Measurements from ENCODE around the gene EN2.

Gene EN2

DNA sequence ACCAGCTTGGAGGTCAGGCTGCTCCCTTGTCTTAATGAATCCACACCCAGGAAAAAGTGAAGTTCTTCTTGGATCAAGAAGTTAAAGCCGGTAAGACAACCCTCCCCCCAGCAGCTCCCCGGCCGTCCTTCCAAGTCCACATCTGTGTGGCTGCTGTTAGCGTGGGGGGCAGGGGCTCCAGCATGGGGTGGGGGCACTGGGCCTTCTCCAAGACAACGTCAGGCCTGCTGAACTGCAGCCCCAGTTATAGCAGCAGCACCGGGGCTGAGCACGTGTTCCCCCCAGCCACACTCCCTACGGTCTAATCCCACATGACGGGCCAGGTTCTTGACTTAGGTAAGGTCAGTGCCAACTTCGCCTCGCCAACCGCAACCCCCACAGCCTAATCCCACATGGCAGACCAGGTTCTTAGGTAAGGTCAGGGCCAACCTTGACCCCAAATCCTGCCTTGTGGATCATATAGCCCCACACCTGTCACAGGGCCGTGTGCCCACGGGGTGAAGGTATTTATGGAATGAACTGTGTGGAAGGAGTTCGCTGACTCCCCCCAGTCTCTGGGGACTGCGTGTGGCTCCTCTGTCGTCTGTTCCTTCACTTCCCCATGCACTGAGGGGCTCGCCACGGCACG, 30.4 kb upstream of the EN2 start:
- 85% methylated on average over 15 of the region's 20 CpGs for WGBS (ENCODE audit: insufficient coverage)
- Histone ChIP-seq H3K4me3 (ENCODE audit: control insufficient read depth in 1 of 7, extremely low read depth in 1 of 7, insufficient read depth in 4 of 7, low read depth in 2 of 7, low read length in 6 of 7) (no peak overlapping the region), H3K9me3 (ENCODE audit: control extremely low read depth in 1 of 5, control insufficient read depth in 4 of 5, insufficient read depth in 2 of 5, low read depth in 1 of 5, low read length in 4 of 5) (peaks cover 0 to 13% (median 0%) of the 10 kb centered on the region in 5 experiments), H3K27me3 (replicated peaks in 2 of 5; ENCODE audit: control insufficient read depth in 4 of 5, insufficient read depth in 5 of 5, low read length in 4 of 5) (peaks cover 0 to 81% (median 20%) of the 10 kb centered on the region in 5 experiments), H3K4me1 (ENCODE audit: control extremely low read depth in 1 of 4, control insufficient read depth in 4 of 4, insufficient read depth in 4 of 4, low read length in 3 of 4) (no peaks in the 10 kb centered on the region), H3K27ac (ENCODE audit: insufficient read depth in 1 of 2, low read depth in 1 of 2, low read length in 2 of 2, poor library complexity in 1 of 2, severe bottlenecking in 2 of 2) (no peak overlapping the region), H3K36me3 (ENCODE audit: control insufficient read depth in 4 of 4, insufficient read depth in 4 of 4, low read length in 3 of 4) (no peaks in the 10 kb centered on the region)
- ChIA-PET CTCF (no interaction called here), POLR2A (no interaction called here)
- no peak for DNase-seq

DNA sequence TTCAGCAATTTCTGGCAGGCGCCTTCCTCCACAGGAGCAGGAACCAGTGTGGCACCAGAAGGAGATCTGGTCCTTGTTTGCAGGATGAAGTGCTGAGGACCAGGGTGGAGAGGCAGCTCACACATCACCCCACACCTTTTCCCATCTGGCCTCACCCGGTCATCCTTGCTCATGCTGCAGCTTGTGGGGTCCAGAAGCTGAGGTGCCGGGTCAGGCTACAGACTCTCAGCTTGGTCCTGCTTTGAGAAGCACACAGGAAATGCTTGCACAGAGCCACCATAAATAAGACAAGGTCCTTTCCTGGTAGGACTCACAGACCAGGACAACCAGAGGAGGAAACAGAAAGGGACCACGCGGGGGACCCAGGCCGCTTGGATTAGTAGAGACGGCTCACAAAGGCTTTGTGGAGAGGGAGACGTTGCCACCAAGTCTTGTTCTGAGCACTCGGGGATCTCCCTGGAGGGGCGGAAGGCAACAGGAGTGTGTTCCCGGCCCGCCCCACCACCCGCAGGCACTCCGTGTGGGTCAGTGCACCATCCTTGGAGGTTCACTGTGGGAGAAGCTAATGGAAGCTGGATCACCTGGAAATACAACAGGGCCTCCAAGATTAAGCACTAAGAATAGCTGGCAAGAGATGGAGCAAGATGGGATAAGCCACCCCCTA, 29.6 kb upstream of the EN2 start:
- no peak for DNase-seq
- Histone ChIP-seq H3K27ac (ENCODE audit: insufficient read depth in 1 of 2, low read depth in 1 of 2, low read length in 2 of 2, poor library complexity in 1 of 2, severe bottlenecking in 2 of 2) (no peak overlapping the region), H3K9me3 (ENCODE audit: control extremely low read depth in 1 of 5, control insufficient read depth in 4 of 5, insufficient read depth in 2 of 5, low read depth in 1 of 5, low read length in 4 of 5) (peaks cover 0 to 13% (median 0%) of the 10 kb centered on the region in 5 experiments), H3K36me3 (ENCODE audit: control insufficient read depth in 4 of 4, insufficient read depth in 4 of 4, low read length in 3 of 4) (no peaks in the 10 kb centered on the region), H3K27me3 (replicated peaks in 2 of 5; ENCODE audit: control insufficient read depth in 4 of 5, insufficient read depth in 5 of 5, low read length in 4 of 5) (peaks cover 0 to 82% (median 20%) of the 10 kb centered on the region in 5 experiments), H3K4me3 (ENCODE audit: control insufficient read depth in 1 of 7, extremely low read depth in 1 of 7, insufficient read depth in 4 of 7, low read depth in 2 of 7, low read length in 6 of 7) (no peak overlapping the region), H3K4me1 (ENCODE audit: control extremely low read depth in 1 of 4, control insufficient read depth in 4 of 4, insufficient read depth in 4 of 4, low read length in 3 of 4) (no peaks in the 10 kb centered on the region)
- POLR2A ChIA-PET, result no interaction called here
- CTCF ChIA-PET, result no interaction called here
- WGBS (ENCODE audit: insufficient coverage), result 79% methylated on average over 9 of the region's 14 CpGs

DNA sequence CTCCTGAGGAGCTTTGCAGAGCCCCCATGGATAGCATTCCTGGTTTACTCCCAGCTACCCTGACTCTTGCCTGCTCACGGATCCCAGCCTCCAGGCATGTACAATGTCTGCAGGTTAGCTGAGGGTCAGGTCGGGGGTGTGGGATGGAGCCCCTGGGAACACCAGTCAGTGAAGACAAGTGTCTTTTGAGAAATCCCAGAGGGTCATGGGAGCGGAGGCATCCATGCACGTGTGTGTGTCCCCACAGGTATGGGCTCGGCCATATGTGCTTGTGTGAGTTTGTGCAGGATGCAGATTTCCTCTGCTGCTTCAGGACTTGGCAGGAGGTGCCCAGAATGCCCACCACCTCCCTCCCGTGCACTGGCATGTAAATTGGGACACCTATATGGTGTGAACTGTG, 28.3 kb upstream of the EN2 start:
- WGBS (ENCODE audit: insufficient coverage), result 94% methylated on average over 5 of the region's 6 CpGs
- H3K27me3 ChIP-seq (replicated peaks in 2 of 5; ENCODE audit: control insufficient read depth in 4 of 5, insufficient read depth in 5 of 5, low read length in 4 of 5), result peaks cover 0 to 77% (median 19%) of the 10 kb centered on the region in 5 experiments
- H3K27ac ChIP-seq (ENCODE audit: insufficient read depth in 1 of 2, low read depth in 1 of 2, low read length in 2 of 2, poor library complexity in 1 of 2, severe bottlenecking in 2 of 2), result no peak overlapping the region
- ChIA-PET POLR2A (no interaction called here), CTCF (interaction anchor here (1.0 kb wide), 1 partner anchor 21 kb away, joined by 3 read pairs; no protein-coding TSS in a partner anchor)
- H3K4me3 ChIP-seq (ENCODE audit: control insufficient read depth in 1 of 7, extremely low read depth in 1 of 7, insufficient read depth in 4 of 7, low read depth in 2 of 7, low read length in 6 of 7), result no peak overlapping the region
- no peak for DNase-seq
- H3K9me3 ChIP-seq (ENCODE audit: control extremely low read depth in 1 of 5, control insufficient read depth in 4 of 5, insufficient read depth in 2 of 5, low read depth in 1 of 5, low read length in 4 of 5), result peaks cover 0 to 13% (median 0%) of the 10 kb centered on the region in 5 experiments
- H3K4me1 ChIP-seq (ENCODE audit: control extremely low read depth in 1 of 4, control insufficient read depth in 4 of 4, insufficient read depth in 4 of 4, low read length in 3 of 4), result no peaks in the 10 kb centered on the region
- H3K36me3 ChIP-seq (ENCODE audit: control insufficient read depth in 4 of 4, insufficient read depth in 4 of 4, low read length in 3 of 4), result no peaks in the 10 kb centered on the region

DNA sequence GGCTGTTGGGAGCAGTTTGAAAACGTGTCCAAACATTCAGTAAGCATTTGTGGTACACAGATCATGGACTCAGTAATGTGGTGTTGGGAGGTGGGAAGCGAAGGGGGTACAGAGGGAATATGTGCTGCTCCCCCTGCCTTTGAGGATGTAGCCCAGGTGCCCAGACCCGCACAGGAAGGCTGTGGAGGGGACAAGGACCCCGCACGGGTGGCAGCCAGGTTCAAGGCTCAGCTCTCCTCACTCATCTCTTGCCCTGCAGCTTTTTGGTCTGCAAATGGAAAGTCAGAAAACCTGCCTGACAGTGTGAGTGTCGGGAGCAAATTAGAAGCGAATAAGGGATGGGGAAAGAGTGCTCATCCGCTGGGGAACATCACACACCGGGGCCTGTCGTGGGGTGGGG, 27.3 kb upstream of the EN2 start:
- WGBS (ENCODE audit: insufficient coverage), result 70% methylated on average over 6 of the region's 10 CpGs
- H3K9me3 ChIP-seq (ENCODE audit: control extremely low read depth in 1 of 5, control insufficient read depth in 4 of 5, insufficient read depth in 2 of 5, low read depth in 1 of 5, low read length in 4 of 5), result peaks cover 0 to 13% (median 0%) of the 10 kb centered on the region in 5 experiments
- H3K4me3 ChIP-seq (ENCODE audit: control insufficient read depth in 1 of 7, extremely low read depth in 1 of 7, insufficient read depth in 4 of 7, low read depth in 2 of 7, low read length in 6 of 7), result no peak overlapping the region
- POLR2A ChIA-PET, result no interaction called here
- peaks cover 0 to 75% (median 19%) of the 10 kb centered on the region in 5 experiments for H3K27me3 ChIP-seq (replicated peaks in 2 of 5; ENCODE audit: control insufficient read depth in 4 of 5, insufficient read depth in 5 of 5, low read length in 4 of 5)
- no peaks in the 10 kb centered on the region for H3K4me1 ChIP-seq (ENCODE audit: control extremely low read depth in 1 of 4, control insufficient read depth in 4 of 4, insufficient read depth in 4 of 4, low read length in 3 of 4)
- H3K27ac ChIP-seq (ENCODE audit: insufficient read depth in 1 of 2, low read depth in 1 of 2, low read length in 2 of 2, poor library complexity in 1 of 2, severe bottlenecking in 2 of 2), result no peak overlapping the region
- H3K36me3 ChIP-seq (ENCODE audit: control insufficient read depth in 4 of 4, insufficient read depth in 4 of 4, low read length in 3 of 4), result no peaks in the 10 kb centered on the region
- no peak for DNase-seq
- CTCF ChIA-PET, result interaction anchor here (1.0 kb wide), 1 partner anchor 20 kb away, joined by 3 read pairs; no protein-coding TSS in a partner anchor

DNA sequence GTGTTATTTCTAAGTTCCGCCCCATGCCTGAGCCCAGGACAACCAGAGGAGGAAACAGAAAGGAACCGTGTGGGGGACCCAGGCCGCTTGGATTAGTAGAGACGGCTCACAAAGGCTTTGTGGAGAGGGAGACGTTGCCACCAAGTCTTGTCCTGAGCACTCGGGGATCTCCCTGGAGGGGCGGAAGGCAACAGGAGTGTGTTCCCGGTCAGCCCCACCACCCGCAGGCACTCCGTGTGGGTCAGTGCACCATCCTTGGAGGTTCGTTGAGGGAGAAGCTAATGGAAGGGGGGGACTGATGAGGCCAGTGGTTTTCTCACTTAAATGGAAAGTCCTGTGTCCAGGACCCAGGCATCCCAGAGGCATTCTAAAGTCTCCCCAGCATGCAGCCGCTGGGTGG, 26.7 kb upstream of the EN2 start:
- ChIA-PET POLR2A (no interaction called here), CTCF (no interaction called here)
- Histone ChIP-seq H3K4me1 (ENCODE audit: control extremely low read depth in 1 of 4, control insufficient read depth in 4 of 4, insufficient read depth in 4 of 4, low read length in 3 of 4) (no peaks in the 10 kb centered on the region), H3K9me3 (ENCODE audit: control extremely low read depth in 1 of 5, control insufficient read depth in 4 of 5, insufficient read depth in 2 of 5, low read depth in 1 of 5, low read length in 4 of 5) (peaks cover 0 to 13% (median 0%) of the 10 kb centered on the region in 5 experiments), H3K27me3 (replicated peaks in 2 of 5; ENCODE audit: control insufficient read depth in 4 of 5, insufficient read depth in 5 of 5, low read length in 4 of 5) (peaks cover 0 to 77% (median 20%) of the 10 kb centered on the region in 5 experiments), H3K4me3 (ENCODE audit: control insufficient read depth in 1 of 7, extremely low read depth in 1 of 7, insufficient read depth in 4 of 7, low read depth in 2 of 7, low read length in 6 of 7) (no peak overlapping the region), H3K27ac (ENCODE audit: insufficient read depth in 1 of 2, low read depth in 1 of 2, low read length in 2 of 2, poor library complexity in 1 of 2, severe bottlenecking in 2 of 2) (no peak overlapping the region), H3K36me3 (ENCODE audit: control insufficient read depth in 4 of 4, insufficient read depth in 4 of 4, low read length in 3 of 4) (no peaks in the 10 kb centered on the region)
- 88% methylated on average over 10 of the region's 12 CpGs for WGBS (ENCODE audit: insufficient coverage)
- no peak for DNase-seq

DNA sequence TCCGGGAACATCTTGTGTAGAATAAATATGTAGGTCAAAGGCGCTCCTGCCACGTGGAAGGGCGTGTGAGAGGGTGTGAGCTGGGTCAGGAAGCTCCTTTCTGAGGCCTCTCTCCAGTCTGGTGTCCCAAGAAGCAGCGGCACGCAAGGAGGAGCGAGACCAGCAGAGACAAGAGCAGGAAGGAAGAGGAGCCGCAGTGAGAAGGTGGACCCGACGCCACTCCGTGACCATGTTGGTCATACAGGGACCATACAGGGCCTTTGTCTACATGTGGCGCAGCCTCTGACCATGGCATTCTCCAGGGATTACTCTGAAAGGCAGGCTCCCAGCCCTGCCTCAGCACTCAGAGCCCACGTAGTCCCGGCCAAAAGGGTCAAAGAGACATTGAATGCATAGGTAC, 26.2 kb upstream of the EN2 start:
- no peak for DNase-seq
- 83% methylated on average over 14 of the region's 14 CpGs for WGBS (ENCODE audit: insufficient coverage)
- no peak overlapping the region for H3K4me3 ChIP-seq (ENCODE audit: control insufficient read depth in 1 of 7, extremely low read depth in 1 of 7, insufficient read depth in 4 of 7, low read depth in 2 of 7, low read length in 6 of 7)
- CTCF ChIA-PET, result no interaction called here
- H3K27ac ChIP-seq (ENCODE audit: insufficient read depth in 1 of 2, low read depth in 1 of 2, low read length in 2 of 2, poor library complexity in 1 of 2, severe bottlenecking in 2 of 2), result no peak overlapping the region
- H3K36me3 ChIP-seq (ENCODE audit: control insufficient read depth in 4 of 4, insufficient read depth in 4 of 4, low read length in 3 of 4), result no peaks in the 10 kb centered on the region
- POLR2A ChIA-PET, result no interaction called here
- peaks cover 0 to 13% (median 0%) of the 10 kb centered on the region in 5 experiments for H3K9me3 ChIP-seq (ENCODE audit: control extremely low read depth in 1 of 5, control insufficient read depth in 4 of 5, insufficient read depth in 2 of 5, low read depth in 1 of 5, low read length in 4 of 5)
- H3K27me3 ChIP-seq (replicated peaks in 2 of 5; ENCODE audit: control insufficient read depth in 4 of 5, insufficient read depth in 5 of 5, low read length in 4 of 5), result peaks cover 0 to 77% (median 16%) of the 10 kb centered on the region in 5 experiments
- H3K4me1 ChIP-seq (ENCODE audit: control extremely low read depth in 1 of 4, control insufficient read depth in 4 of 4, insufficient read depth in 4 of 4, low read length in 3 of 4), result no peaks in the 10 kb centered on the region

DNA sequence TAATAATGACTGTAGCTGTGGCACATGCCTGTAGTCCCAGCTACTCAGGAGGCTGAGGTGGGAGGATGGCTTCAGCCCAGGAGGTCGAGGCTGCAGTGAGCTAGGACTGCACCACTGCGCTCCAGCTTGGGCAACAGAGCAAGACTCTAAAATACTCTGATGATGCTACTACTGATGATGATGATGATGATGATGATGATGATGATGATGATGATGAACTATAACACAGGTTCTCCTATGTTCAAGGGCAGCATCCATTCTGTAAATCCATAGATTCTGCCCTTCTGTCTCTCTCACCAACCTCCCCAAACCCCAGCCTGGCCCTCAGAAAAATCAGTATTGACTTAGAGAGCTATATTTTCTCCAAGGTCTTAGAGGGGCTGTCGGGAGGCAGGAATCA, 22.8 kb upstream of the EN2 start:
- WGBS (ENCODE audit: insufficient coverage), result 53% methylated on average over 3 of the region's 3 CpGs
- POLR2A ChIA-PET, result no interaction called here
- Histone ChIP-seq H3K27me3 (replicated peaks in 2 of 5; ENCODE audit: control insufficient read depth in 4 of 5, insufficient read depth in 5 of 5, low read length in 4 of 5) (peaks cover 2 to 79% (median 14%) of the 10 kb centered on the region in 5 experiments), H3K9me3 (ENCODE audit: control extremely low read depth in 1 of 5, control insufficient read depth in 4 of 5, insufficient read depth in 2 of 5, low read depth in 1 of 5, low read length in 4 of 5) (peaks cover 0 to 3% (median 0%) of the 10 kb centered on the region in 5 experiments), H3K27ac (ENCODE audit: insufficient read depth in 1 of 2, low read depth in 1 of 2, low read length in 2 of 2, poor library complexity in 1 of 2, severe bottlenecking in 2 of 2) (no peak overlapping the region), H3K4me3 (ENCODE audit: control insufficient read depth in 1 of 7, extremely low read depth in 1 of 7, insufficient read depth in 4 of 7, low read depth in 2 of 7, low read length in 6 of 7) (no peak overlapping the region), H3K4me1 (ENCODE audit: control extremely low read depth in 1 of 4, control insufficient read depth in 4 of 4, insufficient read depth in 4 of 4, low read length in 3 of 4) (no peaks in the 10 kb centered on the region), H3K36me3 (ENCODE audit: control insufficient read depth in 4 of 4, insufficient read depth in 4 of 4, low read length in 3 of 4) (no peaks in the 10 kb centered on the region)
- CTCF ChIA-PET, result interaction anchor here (1.8 kb wide), 1 partner anchor 22 kb away, joined by 4 read pairs; no protein-coding TSS in a partner anchor
- no peak for DNase-seq

Data from common myeloid progenitor, CD34-positive (primary cell).